ENCODE measurements around the gene LALBA.
"Not testable (repeated sequence)": the region's sequence is repeated elsewhere in the genome, so short reads cannot be mapped to it uniquely, and the experiment has no call there.

The LALBA gene

GRCh38 chr12:48569946-48570345, at the start of gene LALBA:
Gene LALBA (minus strand): TSS chr12:48570046. CDS start chr12:48570020, 26 bp downstream.
- no peak for DNase-seq

GRCh38 chr12:48618541-48618940, 48.7 kb upstream of the LALBA start:
- peak; percentile 77 for DNase-seq

GRCh38 chr12:48615681-48616080, 45.8 kb upstream of the LALBA start:
- no peak for DNase-seq

- no peak for DNase-seq
Observed at GRCh38 chr12:48613321-48613720, 43.5 kb upstream of the LALBA start.

- no peak for DNase-seq
Observed at GRCh38 chr12:48602192-48602989, 32.5 kb upstream of the LALBA start.

GRCh38 chr12:48601013-48601756, 31.3 kb upstream of the LALBA start:
- DNase-seq: no peak

GRCh38 chr12:48600552-48600951, 30.7 kb upstream of the LALBA start:
- DNase-seq: no peak

GRCh38 chr12:48592591-48593086, 22.8 kb upstream of the LALBA start:
- DNase-seq: no peak

GRCh38 chr12:48586361-48586760, 16.5 kb upstream of the LALBA start:
- no peak for DNase-seq

- DNase-seq: no peak
Observed at GRCh38 chr12:48583728-48584127, 13.9 kb upstream of the LALBA start.

- DNase-seq: no peak
Observed at GRCh38 chr12:48580831-48581230, 11.0 kb upstream of the LALBA start.

GRCh38 chr12:48572326-48572725, 2.5 kb upstream of the LALBA start:
- DNase-seq: no peak

- no peak for DNase-seq
Observed at GRCh38 chr12:48567731-48568130, 2.1 kb downstream of the LALBA start.

GRCh38 chr12:48557919-48558318, 11.9 kb downstream of the LALBA start:
- DNase-seq: no peak

- no peak for DNase-seq
Observed at GRCh38 chr12:48556631-48557030, 13.2 kb downstream of the LALBA start.

- DNase-seq: not testable (repeated sequence)
Observed at GRCh38 chr12:48553666-48554343, 16.0 kb downstream of the LALBA start.

GRCh38 chr12:48551636-48552035, 18.2 kb downstream of the LALBA start:
- DNase-seq: not testable (repeated sequence)

GRCh38 chr12:48547012-48547411, 22.8 kb downstream of the LALBA start:
- not testable (repeated sequence) for DNase-seq

- no peak for DNase-seq
Observed at GRCh38 chr12:48545833-48546469, 23.9 kb downstream of the LALBA start.

GRCh38 chr12:48542300-48542928, 27.4 kb downstream of the LALBA start:
- no peak for DNase-seq

- DNase-seq: no peak
Observed at GRCh38 chr12:48536602-48537001, 33.2 kb downstream of the LALBA start.

GRCh38 chr12:48532601-48533000, 37.2 kb downstream of the LALBA start:
- no peak for DNase-seq

Data from femur (tissue), 1 donor.